Osteocyte (in vitro differentiated cells): ENCODE data around the gene KRT39. TPM values are rescaled to one million over a fixed set of nuclear protein-coding genes. Genes with fewer than 3 reads are reported as not detected.

ENCODE experiments used
- DNase-seq: peaks from one replicate; pipeline ENCODE4 v3.0.0; 2021; ENCODE audit warnings: mixed read lengths; ENCODE audit not compliant: unreplicated experiment; ENCODE audit errors: extremely low spot score
- H3K27ac Mint-ChIP-seq: one replicate; pipeline ENCODE4 v1.8.0; 2021; ENCODE audit warnings: mild to moderate bottlenecking, mixed read lengths; ENCODE audit not compliant: unreplicated experiment
- H3K27me3 Mint-ChIP-seq: one replicate; pipeline ENCODE4 v1.8.0; 2021; ENCODE audit warnings: mixed read lengths; ENCODE audit not compliant: unreplicated experiment
- H3K36me3 Mint-ChIP-seq: one replicate; pipeline ENCODE4 v1.8.0; 2021; ENCODE audit warnings: mixed read lengths; ENCODE audit not compliant: unreplicated experiment
- H3K4me1 Mint-ChIP-seq: one replicate; pipeline ENCODE4 v1.8.0; 2021; ENCODE audit warnings: mixed read lengths; ENCODE audit not compliant: unreplicated experiment
- H3K4me3 Mint-ChIP-seq: one replicate; pipeline ENCODE4 v1.8.0; 2021; ENCODE audit warnings: mild to moderate bottlenecking, moderate library complexity, mixed read lengths; ENCODE audit not compliant: unreplicated experiment
- H3K9me3 Mint-ChIP-seq: one replicate; pipeline ENCODE4 v1.8.0; 2021; ENCODE audit warnings: mixed read lengths; ENCODE audit not compliant: unreplicated experiment
- CTCF ChIP-seq: fragments of 200-600 bp; sonication (generic); IDR thresholded peaks from 2 replicates; pipeline ENCODE4 v1.5.0; 2021; ENCODE audit warnings: antibody characterized with exemption, mild to moderate bottlenecking, moderate library complexity
- total RNA-seq: library from RNA; stranded (reverse); gene quantifications from 2 replicates; pipeline ENCODE4 v1.2.1, GENCODE V29; 2021

Gene KRT39
- total RNA-seq, 1 donor from 2014 or later: not detected

DNA sequence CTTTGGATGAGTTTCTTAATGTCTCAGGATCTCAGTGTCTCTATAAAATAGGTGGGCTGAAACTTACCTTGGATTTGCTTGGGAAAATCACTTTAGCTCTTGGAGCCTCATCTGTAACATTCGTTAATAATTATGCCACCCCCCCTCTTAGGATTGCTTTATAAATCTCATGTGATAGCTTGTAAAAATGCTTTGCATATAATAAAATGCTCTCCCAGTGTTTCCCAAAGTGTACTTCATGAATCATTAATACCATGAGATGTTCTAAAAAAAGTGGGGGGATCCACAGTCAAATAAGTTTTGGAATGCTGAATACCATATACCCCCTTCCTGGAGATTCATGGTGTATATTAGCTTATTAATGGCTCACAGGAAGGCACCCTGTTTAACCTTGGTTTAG, 5.2 kb downstream of the KRT39 start:
- Mint-ChIP-seq H3K36me3 (no peaks in the 10 kb centered on the region), H3K27me3 (no peaks in the 10 kb centered on the region), H3K9me3 (no peaks in the 10 kb centered on the region), H3K27ac (no peak overlapping the region), H3K4me3 (no peak overlapping the region), H3K4me1 (peaks cover 30% of the 10 kb centered on the region)
- no peak for TF ChIP-seq CTCF
- no peak for DNase-seq

DNA sequence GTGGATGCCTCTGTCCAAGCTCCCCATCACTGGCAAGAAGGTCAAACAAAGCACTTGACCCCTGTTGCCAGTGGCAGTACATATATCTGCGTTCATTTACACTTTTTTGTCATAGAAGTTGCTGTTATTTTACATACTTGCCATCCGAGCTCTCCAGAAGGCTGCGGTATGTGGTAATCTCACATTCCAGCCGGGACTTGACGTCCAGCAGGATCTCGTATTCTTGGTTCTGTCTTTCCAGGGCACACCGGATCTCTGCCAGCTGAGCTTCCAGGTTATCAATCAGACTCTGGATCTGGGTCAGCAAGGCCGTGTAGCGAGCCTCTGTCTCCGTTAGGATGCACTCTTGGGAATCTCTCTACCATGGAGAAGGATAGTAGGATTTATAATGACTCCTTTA, 6.6 kb downstream of the KRT39 start:
- H3K4me3 Mint-ChIP-seq: no peak overlapping the region

DNA sequence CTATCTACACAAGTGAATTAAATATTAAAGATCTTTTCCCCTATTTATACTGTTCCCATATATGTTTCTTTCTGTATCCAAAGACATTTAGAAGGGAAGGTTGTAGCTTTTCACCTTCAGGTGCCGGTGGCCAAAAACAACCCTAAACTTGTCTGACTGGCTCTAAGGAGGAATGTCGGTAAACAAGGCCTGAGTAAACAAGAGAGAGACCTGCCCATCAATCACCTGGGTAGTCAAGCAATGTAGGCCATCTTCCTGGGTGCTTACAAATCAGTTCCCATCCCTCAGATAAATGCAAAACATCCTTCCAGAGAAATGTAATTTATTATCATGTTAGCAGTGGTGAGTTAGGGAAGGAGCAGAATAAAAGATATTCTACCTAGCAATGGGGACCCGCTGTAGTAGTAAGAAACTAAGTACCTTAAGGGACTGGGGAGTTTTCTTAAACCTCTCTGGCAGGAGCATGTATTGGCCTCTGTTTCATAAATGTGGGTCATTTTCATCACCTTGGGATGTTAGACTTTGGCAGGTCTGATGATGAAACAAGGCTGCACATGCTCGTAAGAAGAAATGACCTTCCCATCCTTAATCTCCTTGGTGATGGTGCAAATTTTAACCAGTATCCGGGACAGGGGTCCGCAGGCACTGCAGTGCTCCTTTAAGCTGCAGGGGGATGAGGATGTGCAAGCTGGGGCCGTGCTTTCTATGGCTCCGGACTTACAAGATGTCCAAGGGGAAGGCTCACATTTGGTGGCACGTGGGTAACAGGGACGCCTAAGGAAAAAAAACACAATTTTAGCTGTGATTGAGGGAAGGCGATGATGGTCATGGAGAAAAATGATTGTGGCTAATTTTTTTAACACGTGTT, 8.4 kb downstream of the KRT39 start:
- peak overlapping the region; percentile 21 for H3K27ac Mint-ChIP-seq
- TF ChIP-seq CTCF: no peak
- no peaks in the 10 kb centered on the region for H3K9me3 Mint-ChIP-seq
- DNase-seq: no peak
- H3K27me3 Mint-ChIP-seq: no peaks in the 10 kb centered on the region
- peaks cover 41% of the 10 kb centered on the region for H3K4me1 Mint-ChIP-seq
- H3K4me3 Mint-ChIP-seq: no peak overlapping the region
- H3K36me3 Mint-ChIP-seq: no peaks in the 10 kb centered on the region

More for the DNA sequence above, 6.6 kb downstream of the KRT39 start:
- no peak for DNase-seq
- Mint-ChIP-seq H3K4me1 (peaks cover 41% of the 10 kb centered on the region), H3K27me3 (no peaks in the 10 kb centered on the region), H3K9me3 (no peaks in the 10 kb centered on the region), H3K36me3 (no peaks in the 10 kb centered on the region), H3K27ac (no peak overlapping the region)
- TF ChIP-seq CTCF: no peak

DNA sequence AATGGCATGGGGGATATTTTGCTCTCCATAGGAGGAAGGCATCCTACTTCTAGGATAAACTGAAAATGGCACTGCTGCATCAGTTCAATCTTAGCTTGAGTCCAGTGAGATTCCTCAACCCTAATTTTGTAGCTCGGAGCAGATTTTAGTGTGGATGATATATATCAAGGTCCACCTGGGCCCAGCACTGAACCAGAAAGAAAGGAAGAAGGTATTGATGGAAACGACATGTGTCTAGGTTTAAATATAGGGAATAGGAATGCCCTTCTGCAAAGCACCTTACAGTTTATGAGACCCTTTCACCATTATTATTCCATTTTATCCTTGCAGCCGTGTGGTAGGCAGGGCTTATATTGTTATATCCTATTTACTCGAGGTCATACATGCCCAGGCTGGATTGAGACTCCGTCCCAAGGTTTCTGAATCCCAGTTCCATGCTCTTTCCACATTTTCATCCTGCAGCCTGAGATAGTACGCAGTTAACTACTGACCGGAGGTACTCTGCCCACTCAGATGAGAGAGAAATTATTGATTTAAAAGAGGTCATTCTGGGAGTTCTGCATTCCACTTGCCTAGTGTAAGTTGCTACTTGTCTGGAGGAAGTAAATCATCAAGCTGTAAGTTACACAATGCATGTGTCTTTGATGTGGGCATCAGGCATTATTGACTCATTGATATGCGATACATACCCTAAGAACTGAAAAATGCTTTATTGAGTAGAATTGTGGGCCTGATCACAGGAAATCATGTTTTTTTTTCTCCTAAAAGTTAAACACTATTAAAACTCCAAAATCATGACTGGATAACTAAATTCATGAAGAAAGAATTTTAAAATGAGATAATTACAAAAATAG, 10.1 kb downstream of the KRT39 start:
- H3K36me3 Mint-ChIP-seq: no peaks in the 10 kb centered on the region
- no peak overlapping the region for H3K4me3 Mint-ChIP-seq
- no peak for TF ChIP-seq CTCF
- no peak overlapping the region for H3K27ac Mint-ChIP-seq
- no peaks in the 10 kb centered on the region for H3K9me3 Mint-ChIP-seq
- peaks cover 41% of the 10 kb centered on the region for H3K4me1 Mint-ChIP-seq
- no peaks in the 10 kb centered on the region for H3K27me3 Mint-ChIP-seq
- DNase-seq: no peak

GRCh38 chr17:40953881-40954280, 12.9 kb downstream of the KRT39 start:
- H3K4me1 Mint-ChIP-seq: peaks cover 32% of the 10 kb centered on the region
- H3K27me3 Mint-ChIP-seq: peaks cover 4% of the 10 kb centered on the region
- H3K4me3 Mint-ChIP-seq: no peak overlapping the region
- no peak for DNase-seq
- TF ChIP-seq CTCF: no peak
- H3K9me3 Mint-ChIP-seq: no peaks in the 10 kb centered on the region
- H3K36me3 Mint-ChIP-seq: no peaks in the 10 kb centered on the region
- no peak overlapping the region for H3K27ac Mint-ChIP-seq
